ENCODE results near the gene FAM149A.

The FAM149A gene

DNA sequence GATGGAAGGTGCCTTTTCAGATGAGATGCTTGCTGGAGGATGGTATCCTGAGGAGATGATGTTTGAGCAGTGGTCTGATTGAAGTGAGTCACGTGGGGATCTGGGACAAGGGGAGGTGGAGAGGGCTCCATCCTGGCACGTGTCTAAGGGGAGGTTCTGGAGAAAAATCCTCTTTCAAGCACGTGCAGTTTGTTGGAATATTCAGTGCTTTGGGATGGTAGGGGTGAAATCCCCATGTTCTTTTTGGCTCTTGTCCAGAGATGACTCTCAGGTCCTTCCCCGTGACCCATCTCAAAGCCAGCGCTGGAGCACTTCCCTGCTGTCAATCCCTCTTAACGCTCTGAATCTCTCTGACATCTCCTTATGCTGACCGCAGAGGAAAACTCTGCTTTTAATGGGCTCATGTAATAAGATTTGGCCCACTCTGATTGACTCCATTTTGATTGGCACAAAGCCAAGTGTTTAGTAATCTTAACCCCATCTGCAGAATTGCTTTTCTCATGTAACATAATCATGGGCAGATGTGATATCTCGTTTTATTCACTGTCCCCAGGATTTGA, 112.0 kb downstream of the FAM149A start:
- no peak overlapping the region for H3K9ac ChIP-seq (ENCODE audit: low read depth, low read length, poor library complexity, severe bottlenecking)
- H3K4me3 ChIP-seq (ENCODE audit: low read length, poor library complexity, severe bottlenecking): no peak overlapping the region
- H3K9me3 ChIP-seq (ENCODE audit: insufficient read depth, low read depth, low read length): no peaks in the 10 kb centered on the region; the same call in 1 of the 2 replicates
- H3K36me3 ChIP-seq (ENCODE audit: insufficient read depth, low read length): no peaks in the 10 kb centered on the region
- H3F3A ChIP-seq (ENCODE audit: low read depth): no peaks in the 10 kb centered on the region
- no peaks in the 10 kb centered on the region for H3K27me3 ChIP-seq (ENCODE audit: insufficient read depth, low read length, poor library complexity, severe bottlenecking)
- H3K9me2 ChIP-seq (replicated peaks; ENCODE audit: low read depth, low read length): no peaks in the 10 kb centered on the region
- no peaks in the 10 kb centered on the region for H4K20me1 ChIP-seq (ENCODE audit: insufficient read depth, low read length, poor library complexity, severe bottlenecking)
- TF ChIP-seq, protein P1, sequence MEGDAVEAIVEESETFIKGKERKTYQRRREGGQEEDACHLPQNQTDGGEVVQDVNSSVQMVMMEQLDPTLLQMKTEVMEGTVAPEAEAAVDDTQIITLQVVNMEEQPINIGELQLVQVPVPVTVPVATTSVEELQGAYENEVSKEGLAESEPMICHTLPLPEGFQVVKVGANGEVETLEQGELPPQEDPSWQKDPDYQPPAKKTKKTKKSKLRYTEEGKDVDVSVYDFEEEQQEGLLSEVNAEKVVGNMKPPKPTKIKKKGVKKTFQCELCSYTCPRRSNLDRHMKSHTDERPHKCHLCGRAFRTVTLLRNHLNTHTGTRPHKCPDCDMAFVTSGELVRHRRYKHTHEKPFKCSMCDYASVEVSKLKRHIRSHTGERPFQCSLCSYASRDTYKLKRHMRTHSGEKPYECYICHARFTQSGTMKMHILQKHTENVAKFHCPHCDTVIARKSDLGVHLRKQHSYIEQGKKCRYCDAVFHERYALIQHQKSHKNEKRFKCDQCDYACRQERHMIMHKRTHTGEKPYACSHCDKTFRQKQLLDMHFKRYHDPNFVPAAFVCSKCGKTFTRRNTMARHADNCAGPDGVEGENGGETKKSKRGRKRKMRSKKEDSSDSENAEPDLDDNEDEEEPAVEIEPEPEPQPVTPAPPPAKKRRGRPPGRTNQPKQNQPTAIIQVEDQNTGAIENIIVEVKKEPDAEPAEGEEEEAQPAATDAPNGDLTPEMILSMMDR (conservative IDR thresholded peaks at IDR 0.05; ENCODE audit: low read length): no peak
- TF ChIP-seq EZH2phosphoT487 (IDR thresholded peaks at IDR 0.05; ENCODE audit: borderline replicate concordance): no peak
- no peaks in the 10 kb centered on the region for H3K79me2 ChIP-seq (ENCODE audit: insufficient read depth, low read length)
- H3K4me1 ChIP-seq (ENCODE audit: insufficient read depth, low read length, poor library complexity, severe bottlenecking): no peaks in the 10 kb centered on the region
- H2AFZ ChIP-seq (ENCODE audit: low read length): no peak overlapping the region
- H3K4me2 ChIP-seq (ENCODE audit: low read depth, low read length, poor library complexity, severe bottlenecking): no peak overlapping the region

DNA sequence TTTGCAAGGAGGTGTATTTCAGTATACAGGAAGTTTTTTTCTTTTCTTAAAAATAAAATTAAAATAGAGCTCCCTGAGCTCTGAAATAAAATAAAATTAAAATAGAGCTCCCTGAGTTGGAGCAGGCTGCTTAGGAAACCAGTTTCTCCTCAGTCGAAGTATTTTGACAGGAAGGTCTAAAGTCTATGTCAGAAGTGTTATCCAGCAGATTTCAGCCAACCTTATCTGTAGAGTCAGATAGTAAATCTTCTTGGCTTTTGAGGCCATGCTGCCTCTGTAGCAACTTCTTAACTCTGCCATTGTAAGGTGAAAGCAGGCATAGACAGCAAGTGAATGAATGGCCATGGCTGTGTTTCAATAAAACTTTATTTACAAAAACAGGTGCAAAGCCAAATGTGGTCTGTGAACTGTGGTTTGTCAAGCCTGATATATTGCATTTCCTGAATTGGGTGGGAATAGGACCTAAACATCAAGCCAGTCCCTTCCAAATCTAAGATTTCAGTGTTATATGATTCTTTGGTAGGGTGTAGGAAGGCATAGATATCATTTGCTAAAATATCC, 113.3 kb downstream of the FAM149A start:
- H3K9me3 ChIP-seq (ENCODE audit: insufficient read depth, low read depth, low read length): no peaks in the 10 kb centered on the region; the same call in 1 of the 2 replicates
- H2AFZ ChIP-seq (ENCODE audit: low read length): no peak overlapping the region
- no peaks in the 10 kb centered on the region for H3K79me2 ChIP-seq (ENCODE audit: insufficient read depth, low read length)
- no peaks in the 10 kb centered on the region for H3K9me2 ChIP-seq (replicated peaks; ENCODE audit: low read depth, low read length)
- no peak overlapping the region for H3K4me3 ChIP-seq (ENCODE audit: low read length, poor library complexity, severe bottlenecking)
- H3K9ac ChIP-seq (ENCODE audit: low read depth, low read length, poor library complexity, severe bottlenecking): no peak overlapping the region
- no peaks in the 10 kb centered on the region for H3K36me3 ChIP-seq (ENCODE audit: insufficient read depth, low read length)
- no peaks in the 10 kb centered on the region for H4K20me1 ChIP-seq (ENCODE audit: insufficient read depth, low read length, poor library complexity, severe bottlenecking)
- no peaks in the 10 kb centered on the region for H3F3A ChIP-seq (ENCODE audit: low read depth)
- TF ChIP-seq, protein P1 (conservative IDR thresholded peaks at IDR 0.05; ENCODE audit: low read length): no peak
- TF ChIP-seq EZH2phosphoT487 (IDR thresholded peaks at IDR 0.05; ENCODE audit: borderline replicate concordance): no peak
- no peaks in the 10 kb centered on the region for H3K4me1 ChIP-seq (ENCODE audit: insufficient read depth, low read length, poor library complexity, severe bottlenecking)
- no peaks in the 10 kb centered on the region for H3K27me3 ChIP-seq (ENCODE audit: insufficient read depth, low read length, poor library complexity, severe bottlenecking)
- no peak overlapping the region for H3K4me2 ChIP-seq (ENCODE audit: low read depth, low read length, poor library complexity, severe bottlenecking)

DNA sequence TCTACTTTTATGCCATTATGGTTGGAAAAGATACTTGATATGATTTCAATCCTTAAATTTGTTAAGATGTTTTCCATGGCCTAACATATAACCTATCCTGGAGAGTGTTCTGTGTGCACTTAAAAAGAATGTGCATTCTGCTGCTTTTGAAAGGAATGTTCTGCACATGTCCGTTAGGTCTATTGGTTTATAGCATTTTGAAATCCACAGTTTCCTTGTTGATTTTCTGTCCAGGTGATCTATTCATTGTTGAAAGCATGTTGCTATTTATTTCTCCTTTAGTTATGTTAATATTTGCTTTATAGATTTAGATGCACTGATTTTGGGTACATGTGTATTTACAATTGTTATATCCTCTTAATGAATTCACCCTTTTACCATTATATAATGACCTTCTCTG, 117.1 kb downstream of the FAM149A start:
- Histone ChIP-seq H3K4me3 (ENCODE audit: low read length, poor library complexity, severe bottlenecking) (no peak overlapping the region), H3K79me2 (ENCODE audit: insufficient read depth, low read length) (no peaks in the 10 kb centered on the region), H3K9ac (ENCODE audit: low read depth, low read length, poor library complexity, severe bottlenecking) (no peak overlapping the region), H3K36me3 (ENCODE audit: insufficient read depth, low read length) (no peaks in the 10 kb centered on the region), H4K20me1 (ENCODE audit: insufficient read depth, low read length, poor library complexity, severe bottlenecking) (no peaks in the 10 kb centered on the region), H3F3A (ENCODE audit: low read depth) (no peaks in the 10 kb centered on the region), H3K4me1 (ENCODE audit: insufficient read depth, low read length, poor library complexity, severe bottlenecking) (no peaks in the 10 kb centered on the region), H3K27me3 (ENCODE audit: insufficient read depth, low read length, poor library complexity, severe bottlenecking) (no peaks in the 10 kb centered on the region), H3K9me2 (replicated peaks; ENCODE audit: low read depth, low read length) (no peaks in the 10 kb centered on the region), H3K9me3 (ENCODE audit: insufficient read depth, low read depth, low read length) (no peaks in the 10 kb centered on the region; the same call in 1 of the 2 replicates), H3K4me2 (ENCODE audit: low read depth, low read length, poor library complexity, severe bottlenecking) (no peak overlapping the region), H2AFZ (ENCODE audit: low read length) (no peak overlapping the region)
- TF ChIP-seq EZH2phosphoT487 (IDR thresholded peaks at IDR 0.05; ENCODE audit: borderline replicate concordance): no peak
- TF ChIP-seq, protein P1 (conservative IDR thresholded peaks at IDR 0.05; ENCODE audit: low read length): no peak

All from Loucy (cell line).